ENCODE measurements around the gene HOXA10.

HOXA10 gene

DNA sequence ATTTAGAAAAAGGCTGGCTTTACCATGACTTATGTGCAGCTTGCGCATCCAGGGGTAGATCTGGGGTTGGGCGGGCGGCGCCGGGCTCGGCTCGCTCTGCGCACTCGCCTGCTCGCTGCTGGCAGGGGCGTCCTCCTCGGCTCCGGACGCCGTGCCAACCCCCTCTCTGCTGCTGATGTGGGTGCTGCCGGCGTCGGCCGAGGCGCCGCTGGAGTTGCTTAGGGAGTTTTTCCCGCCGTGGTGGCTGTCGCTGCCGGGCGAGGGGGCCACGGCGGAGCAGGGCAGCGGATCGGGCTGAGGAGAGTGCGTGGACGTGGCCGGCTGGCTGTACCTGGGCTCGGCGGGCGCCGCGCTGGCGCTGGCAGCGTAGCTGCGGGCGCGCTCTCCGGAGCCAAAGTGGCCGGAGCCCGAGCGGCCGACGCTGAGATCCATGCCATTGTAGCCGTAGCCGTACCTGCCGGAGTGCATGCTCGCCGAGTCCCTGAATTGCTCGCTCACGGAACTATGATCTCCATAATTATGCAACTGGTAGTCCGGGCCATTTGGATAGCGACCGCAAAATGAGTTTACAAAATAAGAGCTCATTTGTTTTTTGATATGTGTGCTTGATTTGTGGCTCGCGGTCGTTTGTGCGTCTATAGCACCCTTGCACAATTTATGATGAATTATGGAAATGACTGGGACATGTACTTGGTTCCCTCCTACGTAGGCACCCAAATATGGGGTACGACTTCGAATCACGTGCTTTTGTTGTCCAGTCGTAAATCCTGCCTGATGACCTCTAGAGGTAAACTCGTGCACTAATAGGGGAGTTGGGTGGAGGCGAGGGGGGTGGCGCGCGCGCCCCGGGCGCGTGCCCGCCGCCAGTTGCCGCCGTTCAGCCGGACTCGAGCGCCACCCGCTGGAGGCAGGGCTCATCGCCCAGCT is 30.8 kb downstream of the HOXA10 start, which contains the start of gene HOXA5:
Gene HOXA5 (minus strand): TSS at position 659 of the 927 bp plus-strand sequence. CDS start 74 bp downstream, at position 585.
- DNase-seq: no peak

- no peak for DNase-seq
Observed at GRCh38 chr7:27142580-27143022, 31.5 kb downstream of the HOXA10 start.

DNA sequence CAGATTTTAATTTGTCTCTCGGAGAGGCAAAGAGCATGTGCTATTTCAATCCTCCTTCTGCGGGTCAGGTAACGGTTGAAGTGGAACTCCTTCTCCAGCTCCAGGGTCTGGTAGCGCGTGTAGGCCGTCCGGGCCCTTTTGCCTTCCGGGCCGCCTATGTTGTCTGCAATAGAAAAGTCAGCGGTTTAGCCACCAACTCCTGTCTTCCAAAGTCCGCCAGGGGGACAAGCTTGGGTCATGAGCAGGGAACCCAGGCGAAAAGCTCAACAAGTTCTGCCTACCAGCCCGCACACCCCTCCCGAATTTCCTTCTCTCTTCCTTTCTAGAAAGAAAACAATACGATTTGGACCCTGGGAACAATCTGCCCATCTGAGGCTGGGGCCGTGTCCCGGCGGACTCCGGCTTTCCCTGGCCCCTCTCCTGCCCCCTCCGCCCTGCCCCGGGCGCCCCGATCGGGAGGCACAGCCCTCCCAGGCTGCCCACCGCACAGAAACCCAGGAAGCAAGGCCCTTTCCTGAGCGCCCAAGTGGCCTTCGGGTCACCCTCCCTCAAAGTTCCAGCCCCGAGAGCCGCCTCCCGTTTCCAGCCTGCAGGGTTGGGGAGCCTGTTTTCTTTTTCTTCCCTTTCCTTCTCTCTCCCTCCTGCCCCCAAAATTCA is 32.1 kb downstream of the HOXA10 start:
- no peak for DNase-seq

DNA sequence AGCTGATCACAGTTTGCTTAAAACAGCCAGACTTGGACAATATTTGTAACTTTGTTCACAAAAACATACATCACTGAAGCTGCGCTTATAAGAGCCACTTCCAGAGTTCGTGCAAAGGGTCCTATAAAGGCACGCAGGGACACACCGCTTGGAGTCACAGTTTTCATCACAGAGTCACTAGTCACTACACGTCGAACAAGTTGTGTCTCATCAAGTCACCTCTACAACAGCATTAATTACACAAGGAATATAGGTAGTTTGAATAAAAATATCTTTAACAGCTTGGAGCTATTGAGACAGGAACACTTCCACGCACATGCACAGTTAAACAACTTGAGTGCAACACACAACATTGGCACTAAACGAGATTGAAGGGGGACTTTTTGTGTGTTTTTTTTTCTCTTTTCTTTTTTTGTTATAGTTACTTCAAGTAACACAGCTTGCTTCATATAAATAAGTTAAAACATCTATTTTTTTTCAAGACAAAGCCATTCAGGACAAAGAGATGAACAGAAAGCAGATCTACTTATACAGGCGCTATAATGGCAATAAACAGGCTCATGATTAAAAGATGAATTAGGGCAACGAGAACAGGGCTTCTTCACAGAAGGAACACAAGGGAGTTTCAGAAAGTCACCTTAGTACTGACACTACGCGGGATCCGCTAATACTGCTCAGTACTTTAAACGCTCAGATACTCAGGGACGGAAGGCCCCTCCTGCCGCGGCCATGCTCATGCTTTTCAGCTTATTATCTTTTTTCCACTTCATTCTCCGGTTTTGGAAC is 32.8 kb downstream of the HOXA10 start:
- DNase-seq: no peak

DNA sequence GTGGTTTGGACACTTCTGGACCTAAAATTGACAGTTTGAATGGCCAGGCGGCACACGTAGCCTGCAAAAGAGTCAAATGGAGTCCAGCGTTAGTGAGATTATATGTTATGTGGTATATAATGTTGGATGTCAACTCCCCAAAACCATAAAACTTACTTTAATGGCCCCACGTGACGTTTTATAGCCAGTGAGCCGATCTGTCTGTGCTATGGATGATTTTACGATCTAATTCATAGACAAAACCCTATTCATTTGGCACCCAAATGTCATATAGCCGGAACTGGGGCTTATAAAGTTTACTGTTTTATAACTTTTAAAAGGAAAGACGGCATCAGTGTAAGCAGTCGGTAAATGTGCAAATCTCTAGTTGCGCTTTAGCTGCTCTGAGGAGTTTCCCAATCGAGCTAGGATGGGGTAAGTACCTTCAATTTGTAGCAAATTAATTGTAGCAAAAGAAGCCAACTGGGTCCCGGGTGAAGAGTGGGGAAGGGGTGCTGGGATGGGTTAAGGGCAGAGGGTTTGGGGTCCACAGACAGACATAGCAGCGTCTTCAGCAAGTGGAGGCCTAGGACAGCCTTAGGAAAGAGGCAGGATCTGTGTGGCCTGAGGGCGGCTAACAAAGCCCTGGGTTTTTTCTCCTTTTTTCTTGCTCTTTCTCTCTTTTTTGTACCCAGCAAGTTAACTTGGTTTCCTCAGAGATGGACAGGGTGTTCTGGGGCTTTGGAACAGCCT is 33.8 kb downstream of the HOXA10 start:
- DNase-seq: no peak

DNA sequence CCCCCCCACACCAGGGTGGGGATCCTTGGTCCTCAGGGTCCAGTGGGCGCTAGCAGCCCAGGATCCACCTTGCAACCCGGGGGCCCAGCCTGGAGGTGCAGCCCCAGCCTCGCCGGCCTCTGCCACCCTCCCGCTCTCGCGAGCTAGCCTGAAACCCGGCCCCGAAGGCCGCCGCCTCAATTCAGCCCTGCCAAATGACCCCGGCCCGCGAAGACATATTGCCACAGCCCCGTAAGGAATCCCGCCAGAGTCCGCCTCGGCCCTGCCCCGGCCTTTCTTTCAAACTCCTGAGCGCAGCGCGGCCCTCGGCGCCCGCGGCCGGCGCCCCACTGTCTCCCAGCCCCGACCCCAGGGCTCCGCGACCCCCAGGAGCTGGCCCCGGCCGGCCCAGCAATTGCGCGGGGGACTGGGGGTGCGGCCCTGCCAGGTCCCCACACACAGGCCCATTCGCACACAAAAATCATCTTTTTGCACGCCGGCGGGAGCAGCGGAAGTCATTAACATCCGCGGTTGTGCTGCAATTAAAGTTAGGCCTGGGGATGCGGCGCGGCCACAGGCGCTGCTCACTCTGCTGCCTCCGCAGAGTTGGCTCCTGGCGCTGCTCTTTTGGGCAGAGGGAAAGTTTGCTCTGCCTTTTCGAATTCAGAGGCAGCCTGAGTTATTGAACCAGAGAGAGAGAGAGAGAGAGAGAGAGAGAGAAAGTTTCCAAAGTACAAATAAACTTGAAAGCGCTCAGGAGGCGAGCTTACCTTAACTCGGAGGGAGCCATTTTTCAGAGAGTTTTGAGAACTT is 34.6 kb downstream of the HOXA10 start:
- no peak for DNase-seq

DNA sequence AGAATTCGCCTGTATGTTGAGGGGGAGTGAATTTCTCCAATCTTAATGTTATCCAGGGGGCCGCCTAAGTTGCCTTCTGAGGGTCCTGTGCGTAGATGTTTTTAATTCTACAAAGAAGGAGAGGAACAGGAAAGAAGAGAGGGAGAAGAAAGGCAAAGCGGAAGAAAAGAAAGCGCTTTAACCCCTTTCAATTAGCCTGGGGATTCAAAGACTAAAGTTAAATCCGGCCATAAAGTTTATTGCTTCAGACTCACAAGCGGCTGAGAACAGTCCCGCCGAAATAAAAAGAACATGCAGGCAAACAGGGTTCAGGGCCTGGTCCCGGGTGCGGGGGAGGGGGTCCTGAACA is 35.2 kb downstream of the HOXA10 start:
- no peak for DNase-seq

- no peak for DNase-seq
Observed at GRCh38 chr7:27138472-27138871, 35.6 kb downstream of the HOXA10 start.

DNA sequence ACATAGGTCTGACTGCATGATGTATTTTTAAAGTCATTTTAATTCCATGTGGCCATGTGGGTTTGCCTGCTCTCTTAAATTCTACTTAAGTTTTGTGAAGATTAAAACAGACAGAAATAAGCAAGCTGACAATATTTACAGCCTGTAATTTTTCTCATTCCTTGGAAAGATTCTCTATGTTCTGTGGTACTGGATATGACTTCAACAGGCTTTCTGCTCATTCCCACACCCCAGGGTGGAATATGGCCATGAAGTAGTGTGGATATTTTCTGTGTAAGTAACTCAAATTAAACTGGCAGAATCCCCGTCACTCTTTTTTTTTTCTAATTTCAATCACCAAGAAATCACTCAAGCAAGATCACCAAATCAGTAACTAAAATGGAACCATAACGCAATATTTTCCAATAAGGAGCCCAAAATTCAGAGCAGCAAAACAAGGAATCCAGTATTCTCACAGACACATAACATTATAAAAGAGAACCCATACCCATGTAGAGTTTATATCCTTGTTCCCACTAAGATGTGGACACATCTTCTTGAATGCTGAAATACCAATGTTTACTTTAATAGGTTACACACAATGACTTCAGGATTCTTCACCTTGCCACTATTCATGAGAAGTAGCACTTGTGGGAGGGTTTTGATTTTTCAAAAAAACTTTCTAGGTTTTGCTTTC is 36.3 kb downstream of the HOXA10 start:
- no peak for DNase-seq

- peak in 1 of 5 experiments; percentile 53 for DNase-seq
Observed at GRCh38 chr7:27134392-27134791, 39.7 kb downstream of the HOXA10 start.

DNA sequence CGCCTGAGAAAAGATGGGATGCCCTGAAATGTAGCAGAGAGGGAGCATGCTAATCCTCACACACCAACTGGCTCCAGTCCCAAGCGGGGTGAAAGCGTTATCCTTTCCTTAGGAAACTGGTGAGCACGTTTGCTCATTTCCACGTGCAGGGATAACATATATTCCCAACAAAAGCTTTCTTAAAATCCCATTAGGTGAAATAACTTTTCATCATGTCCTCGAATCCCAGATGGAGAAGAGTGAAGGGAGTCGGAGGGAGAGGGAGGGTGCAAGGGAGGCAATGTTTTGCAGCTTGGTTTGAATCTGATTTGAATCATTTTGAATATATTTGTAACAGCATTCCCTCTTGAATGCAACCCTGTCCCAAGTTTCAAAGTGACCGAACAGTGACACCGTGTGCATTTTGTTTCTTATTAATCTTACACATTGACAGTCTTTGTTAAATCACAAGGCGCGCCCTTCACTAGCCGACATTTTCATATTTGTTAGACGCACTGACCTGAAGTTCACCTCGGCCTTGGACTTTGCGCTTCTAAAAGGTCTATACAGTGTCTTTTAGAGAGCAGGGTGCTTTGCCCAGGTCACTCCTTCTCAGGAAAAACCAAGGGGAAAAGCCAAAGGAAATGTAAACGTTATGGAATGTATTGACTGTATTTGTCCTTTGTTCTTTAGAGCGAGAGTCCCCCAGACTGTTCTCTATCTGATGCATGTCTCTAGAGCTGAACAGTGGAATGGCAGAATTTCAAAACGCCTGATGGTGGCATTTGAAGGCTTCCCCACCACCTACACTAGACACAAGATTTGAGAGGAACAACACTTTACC is 40.5 kb downstream of the HOXA10 start:
- DNase-seq: no peak

DNA sequence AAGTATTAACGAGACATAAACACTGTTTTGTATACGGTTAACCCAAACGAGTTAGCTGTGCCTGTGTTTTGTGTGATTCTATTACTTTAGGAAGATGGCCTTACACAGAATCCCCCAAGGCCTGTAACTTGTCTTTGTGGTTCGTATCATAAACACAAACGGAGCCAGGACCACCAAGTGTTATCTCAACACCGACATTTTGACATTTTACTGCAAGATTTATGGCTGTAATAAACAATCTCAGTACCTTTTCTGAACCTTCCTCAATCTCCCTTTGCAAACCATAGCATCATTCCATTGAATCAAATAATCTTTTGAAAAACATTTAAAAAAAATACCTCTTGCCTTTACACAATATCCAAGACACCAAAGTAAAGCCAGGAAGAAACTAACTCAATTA is 41.1 kb downstream of the HOXA10 start:
- no peak for DNase-seq

- DNase-seq: no peak
Observed at GRCh38 chr7:27132214-27132613, 41.9 kb downstream of the HOXA10 start.

- DNase-seq: no peak
Observed at GRCh38 chr7:27131390-27131819, 42.7 kb downstream of the HOXA10 start.

GRCh38 chr7:27130540-27131389 is 43.4 kb downstream of the HOXA10 start, which contains the start of gene HOXA4:
HOXA4 (minus strand) TSS chr7:27130757; CDS start chr7:27130733, 24 bp downstream.
- peak; percentile 48 to 86 (median 57) for DNase-seq

GRCh38 chr7:27129729-27130539 is 44.2 kb downstream of the HOXA10 start:
- no peak for DNase-seq

GRCh38 chr7:27128776-27129728 is 45.1 kb downstream of the HOXA10 start:
- DNase-seq: no peak
